Left kidney (tissue), 2 donors: ENCODE data around the gene FSTL3. TPM values are rescaled to one million over a fixed set of nuclear protein-coding genes. Genes with fewer than 3 reads are reported as not detected.

Source experiments
- DNase-seq: peaks from one replicate; pipeline ENCODE4 v3.0.0-alpha.2; 2013
- polyA plus RNA-seq: library from polyadenylated mRNA; unstranded; fragments of 120-200 nt; gene quantifications from one replicate; pipeline ENCODE4 v1.2.1, GENCODE V29; 2013; ENCODE audit not compliant: insufficient read length

The FSTL3 gene
- polyA plus RNA-seq, 1 donor = 15.2 TPM

DNA sequence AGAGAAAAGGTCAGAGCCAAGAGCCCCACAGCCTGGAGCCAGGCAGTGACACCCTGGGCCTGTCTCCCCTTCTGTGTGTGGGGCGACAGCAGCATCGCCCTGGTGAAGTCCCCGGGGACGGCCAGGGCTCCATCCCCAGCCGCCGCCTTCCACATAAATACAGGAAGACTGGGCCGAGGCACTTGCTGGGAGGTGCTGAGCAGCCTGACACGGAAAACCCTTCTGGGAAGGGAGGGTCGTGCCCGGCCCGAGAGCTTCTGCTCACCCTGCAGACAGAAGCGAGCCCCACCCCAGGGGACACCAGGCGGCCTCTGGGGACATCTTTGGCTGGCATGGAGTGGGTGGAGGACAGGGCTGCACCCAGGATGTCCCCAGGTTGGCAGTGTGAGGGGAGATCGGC, 31.4 kb upstream of the FSTL3 start:
- no peak for DNase-seq

DNA sequence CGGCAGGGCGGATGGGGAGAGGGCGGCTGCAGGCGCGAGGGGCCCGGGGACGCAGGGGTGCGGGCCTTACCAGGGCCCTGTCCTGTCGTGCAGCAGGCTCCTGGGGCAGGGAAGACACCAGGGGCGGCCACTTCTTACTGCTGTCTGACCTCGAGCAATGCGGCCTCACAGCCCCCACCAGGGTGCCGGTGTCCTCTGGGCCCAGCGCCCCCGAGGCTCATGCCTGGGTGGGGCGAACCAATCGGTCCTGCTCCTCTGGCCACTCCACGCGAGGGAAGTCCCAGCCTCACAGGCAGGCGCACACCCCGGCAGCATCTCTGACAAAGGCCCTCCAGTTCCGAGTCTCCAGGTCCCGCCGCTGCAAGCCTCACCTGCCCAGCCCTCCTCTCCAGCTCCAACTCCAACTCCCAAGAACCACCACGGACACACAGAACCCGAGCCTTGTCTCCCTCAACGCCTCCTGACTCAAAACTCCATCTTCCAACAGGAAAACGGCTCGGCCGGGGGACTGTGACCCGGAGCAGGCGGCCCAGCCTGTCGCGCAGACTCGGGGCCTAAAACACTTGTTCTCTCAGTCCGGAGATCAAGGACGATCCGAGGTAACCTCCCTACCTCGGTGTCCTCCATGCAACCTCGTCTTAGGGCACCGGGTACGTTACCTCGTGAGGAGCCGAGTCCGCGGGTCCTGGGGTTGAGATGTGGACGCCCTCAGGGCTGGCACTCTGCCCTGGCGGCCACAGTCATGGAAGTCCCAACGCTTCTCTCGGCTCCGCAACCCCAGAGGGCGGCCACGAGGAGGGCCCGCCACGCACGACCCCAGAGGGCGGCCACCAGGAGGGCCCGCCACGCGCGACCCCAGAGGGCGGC, 30.0 kb upstream of the FSTL3 start:
- DNase-seq = no peak

DNA sequence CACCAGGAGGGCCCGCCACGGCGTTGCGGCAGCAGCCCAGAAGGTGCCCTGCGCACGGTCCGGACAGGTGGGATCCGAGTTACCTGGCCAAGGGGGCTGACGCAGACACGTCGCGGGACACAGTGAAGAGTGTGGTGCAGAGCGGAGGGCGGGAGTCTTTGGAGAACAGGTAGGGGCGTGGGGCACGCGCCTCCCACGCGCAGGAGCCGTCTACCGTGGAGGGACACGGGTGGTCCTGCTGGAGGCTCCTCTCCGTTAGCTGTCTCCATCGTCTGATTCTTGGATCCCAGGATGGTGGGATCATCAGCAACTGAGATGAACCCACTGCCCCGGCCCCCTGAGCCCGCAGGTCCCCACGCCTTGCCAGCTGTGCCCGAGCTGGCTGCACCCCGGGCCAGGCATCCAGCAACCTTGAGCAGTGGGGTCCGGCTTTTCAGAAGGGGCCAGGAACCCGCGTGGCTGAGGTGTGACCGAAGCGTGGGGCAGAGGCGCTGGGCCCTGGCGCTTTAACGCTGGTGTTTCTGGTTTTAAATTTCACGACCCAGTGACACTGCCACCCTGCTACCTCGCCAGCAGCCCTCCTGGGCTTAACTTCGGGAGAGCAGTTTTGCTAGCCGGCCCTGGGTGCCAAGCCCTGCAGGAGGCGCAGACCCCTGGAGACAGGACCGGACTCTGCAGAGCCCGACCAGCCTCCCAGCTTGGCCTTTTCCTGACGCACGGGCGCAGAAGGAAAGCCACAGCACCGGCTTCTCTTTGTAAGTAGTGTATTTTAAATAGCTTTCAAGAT, 29.2 kb upstream of the FSTL3 start:
- no peak for DNase-seq

DNA sequence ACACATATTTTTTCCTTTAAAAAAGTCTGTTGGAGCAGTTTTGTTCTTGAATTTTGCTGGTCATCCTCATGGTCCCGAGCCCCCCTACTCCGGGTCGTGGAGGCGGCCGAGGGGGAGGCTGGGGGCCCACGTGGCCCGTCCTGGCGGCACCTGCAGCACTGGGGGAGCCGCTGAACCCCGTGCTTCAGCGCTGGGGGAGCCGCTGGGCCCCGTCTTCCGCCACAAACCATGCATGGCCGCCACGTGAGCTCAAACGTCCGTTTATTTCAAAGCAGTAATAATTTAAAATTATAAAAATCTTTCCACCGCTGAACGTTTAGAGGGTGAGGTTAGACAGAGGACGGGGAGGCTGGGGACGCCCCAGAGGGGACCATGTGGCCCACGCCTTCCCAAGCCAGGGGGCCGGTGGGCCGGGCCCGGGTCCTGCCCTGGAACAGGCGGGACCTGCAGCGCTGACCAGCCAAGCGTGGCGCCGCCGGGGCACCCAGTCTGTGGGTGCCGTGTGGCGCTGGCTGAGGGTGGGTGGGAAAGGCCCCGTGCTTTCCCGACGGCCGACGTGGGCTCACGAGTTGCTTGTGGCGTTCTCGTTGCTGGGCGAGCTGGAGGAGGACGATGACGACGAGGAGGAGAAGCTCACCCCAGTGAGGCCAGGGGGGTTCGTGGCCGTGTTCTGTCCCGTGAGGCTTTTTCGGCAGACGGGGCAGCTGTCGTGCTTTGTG, 28.5 kb upstream of the FSTL3 start:
- DNase-seq = no peak

DNA sequence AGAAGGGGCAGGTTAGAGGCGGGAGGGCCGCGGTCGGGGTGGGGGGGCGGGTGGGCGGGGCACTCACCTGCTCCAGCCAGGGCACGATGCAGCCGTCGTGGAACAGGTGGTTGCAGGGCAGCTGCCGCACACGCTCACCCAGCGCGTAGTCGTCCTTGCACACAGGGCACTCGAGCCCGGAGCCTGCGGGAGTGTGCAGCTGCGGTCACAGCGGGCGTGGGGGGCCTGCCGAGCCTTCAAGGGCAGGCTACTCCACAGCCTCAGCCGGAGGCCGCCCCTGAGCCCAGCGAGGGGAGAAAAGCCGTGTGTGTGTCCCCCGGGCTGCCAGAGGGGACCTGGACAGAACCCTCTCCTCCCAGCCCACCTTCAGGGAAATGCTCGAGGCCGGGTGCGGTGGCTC, 27.9 kb upstream of the FSTL3 start:
- no peak for DNase-seq

DNA sequence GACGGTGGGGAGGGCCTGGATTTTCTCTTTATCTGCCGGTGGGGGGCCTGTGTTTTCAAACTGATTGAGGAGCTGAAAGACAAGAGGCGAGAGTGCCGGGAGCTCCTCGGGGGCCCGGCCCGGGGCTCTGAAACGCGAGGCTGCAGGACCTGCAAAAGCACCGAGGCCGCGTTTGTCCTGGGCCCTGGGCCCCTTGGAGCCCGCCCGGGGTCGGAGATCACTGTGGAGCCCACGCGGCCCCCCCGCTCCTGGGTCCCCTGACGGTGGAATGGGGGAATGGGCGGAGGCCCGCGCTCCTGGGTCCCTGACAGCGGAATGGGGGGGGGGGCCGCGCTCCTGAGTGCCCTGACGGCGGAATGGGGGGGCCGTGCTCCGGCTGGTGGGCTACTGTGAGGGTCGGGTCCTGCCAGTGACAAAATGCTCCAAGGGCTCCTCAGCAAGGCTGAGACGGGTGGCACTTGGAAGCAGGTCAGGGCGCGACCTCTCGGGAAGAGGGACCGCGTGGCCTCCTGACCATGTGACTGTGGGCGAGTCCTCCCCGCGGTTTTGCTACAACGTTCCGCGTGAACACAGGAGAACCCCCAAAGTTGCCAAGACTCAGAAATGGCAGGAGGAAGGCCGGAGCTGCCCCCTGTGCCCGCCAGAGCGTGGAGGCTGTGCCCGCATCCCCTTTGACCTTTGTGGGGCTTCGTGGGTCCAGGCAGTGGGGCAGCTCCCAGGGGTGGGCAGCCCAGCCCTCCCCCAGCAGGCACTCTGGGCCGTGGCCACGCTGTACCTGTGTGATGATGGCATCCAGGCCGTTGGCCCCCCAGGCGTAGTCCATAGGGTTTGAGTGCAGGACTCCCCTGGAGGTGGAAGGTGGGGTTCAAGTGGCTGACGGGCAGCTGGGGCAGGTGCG, 27.0 kb upstream of the FSTL3 start:
- no peak for DNase-seq

DNA sequence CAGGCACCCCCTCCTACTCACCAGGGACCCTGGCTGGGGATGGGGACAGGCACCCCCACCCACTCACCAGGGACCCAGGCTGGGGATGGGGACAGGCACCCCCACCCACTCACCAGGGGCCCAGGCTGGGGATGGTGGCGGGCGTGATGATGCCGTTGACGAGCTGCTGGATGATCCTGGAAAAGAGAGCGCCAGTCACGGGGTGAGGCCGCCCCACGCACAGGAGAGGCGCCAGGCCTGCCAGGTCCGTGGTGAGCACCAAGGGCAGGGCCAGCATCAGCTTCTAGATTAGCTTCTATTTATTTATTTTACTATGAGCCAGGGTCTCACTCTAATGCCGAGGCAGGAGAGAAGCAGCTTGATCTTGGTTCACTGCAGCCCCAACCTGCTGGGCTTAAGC, 26.1 kb upstream of the FSTL3 start:
- no peak for DNase-seq

DNA sequence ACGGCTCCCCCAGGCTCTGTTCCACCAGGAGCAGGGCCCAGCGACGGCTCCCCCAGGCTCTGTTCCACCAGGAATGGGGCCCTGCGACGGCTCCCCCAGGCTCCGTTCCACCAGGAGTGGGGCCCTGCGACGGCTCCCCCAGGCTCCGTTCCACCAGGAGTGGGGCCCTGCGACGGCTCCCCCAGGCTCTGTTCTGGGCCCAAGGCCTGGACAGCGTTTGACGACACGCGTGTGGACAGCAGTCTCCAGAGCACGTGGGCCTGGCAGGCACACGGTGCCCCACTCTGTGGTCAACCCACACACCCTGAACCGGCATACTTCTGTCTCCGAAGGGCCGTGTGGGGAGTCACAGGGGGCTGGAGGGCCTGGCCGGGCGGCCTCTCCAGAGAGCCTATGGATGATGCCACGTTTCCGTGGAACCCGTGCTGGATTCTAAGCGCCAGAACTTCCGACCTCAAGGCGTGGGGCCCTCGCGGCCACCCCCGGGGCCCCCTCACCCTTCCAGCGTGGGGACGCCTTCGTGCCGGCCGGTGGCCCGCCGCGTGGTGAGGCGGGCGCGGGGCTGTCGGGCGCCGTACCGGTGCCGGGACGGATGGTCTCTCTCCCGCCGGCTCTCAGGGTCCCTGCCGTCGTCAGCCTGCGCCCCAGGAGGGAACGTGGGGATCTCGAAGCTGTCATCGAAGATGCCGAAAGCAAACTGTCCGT, 24.9 kb upstream of the FSTL3 start:
- no peak for DNase-seq

DNA sequence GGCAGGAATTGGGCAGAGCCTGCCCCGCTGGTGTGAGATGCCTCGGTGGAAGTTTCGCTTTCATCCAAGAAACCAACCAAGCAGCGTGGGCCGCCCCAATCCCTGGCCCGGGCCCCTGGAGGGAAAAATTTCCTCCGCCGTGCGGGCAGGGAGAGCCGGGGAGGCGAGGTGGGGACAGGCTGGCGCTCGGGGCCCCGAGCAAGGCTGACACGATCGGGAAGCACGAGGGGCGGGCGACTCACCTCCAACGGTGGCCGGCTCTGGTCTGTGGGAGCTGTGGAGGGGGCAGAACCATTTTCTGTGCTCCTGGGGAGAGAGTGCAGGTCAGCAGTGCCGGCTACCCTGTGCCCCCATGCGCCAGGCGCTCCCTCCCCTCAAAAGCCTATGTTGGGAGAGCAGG, 24.2 kb upstream of the FSTL3 start:
- no peak for DNase-seq

DNA sequence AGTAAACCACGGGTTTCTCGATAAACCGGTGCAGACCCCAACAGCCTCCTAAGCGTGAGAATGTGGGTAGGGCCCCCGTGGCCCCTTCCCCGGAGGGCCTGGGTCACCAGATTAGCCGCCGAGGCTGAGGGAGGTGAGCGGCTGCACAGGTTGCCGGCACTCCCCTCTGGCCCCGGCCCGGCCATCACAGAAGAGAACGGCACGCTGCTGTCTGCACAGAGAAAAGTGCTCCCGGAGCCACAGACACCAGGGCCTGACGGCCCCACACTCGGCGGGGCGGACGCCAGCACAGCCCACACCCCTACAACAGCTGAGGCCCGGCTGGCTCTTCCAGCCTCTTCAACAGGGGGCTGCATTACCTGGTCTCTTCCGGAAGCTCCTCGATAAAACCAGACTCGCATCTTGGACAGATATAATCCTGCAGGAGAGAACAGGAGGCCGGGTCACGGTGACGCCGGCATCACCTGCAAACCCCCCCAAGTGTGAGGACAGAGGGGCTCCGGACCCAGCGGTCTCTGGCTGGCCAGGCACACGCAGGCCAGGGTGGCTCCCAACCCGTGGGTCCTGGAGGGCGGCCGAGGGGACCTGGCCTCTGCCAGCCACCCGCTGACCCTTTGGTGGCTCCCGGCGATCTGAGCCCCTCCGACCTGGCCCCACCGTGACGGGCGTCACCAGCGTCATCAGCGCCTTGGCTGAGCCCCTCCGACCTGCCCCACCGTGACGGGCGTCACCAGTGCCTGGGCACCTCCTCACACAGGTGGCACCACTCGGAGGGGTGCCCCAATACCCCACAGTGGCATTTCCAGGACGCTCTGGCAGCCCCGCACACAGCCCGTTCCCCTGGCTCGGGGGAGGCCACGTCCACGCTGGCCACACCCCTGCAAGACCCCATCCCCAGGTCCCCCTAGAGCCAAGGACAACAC, 23.5 kb upstream of the FSTL3 start:
- DNase-seq = no peak

DNA sequence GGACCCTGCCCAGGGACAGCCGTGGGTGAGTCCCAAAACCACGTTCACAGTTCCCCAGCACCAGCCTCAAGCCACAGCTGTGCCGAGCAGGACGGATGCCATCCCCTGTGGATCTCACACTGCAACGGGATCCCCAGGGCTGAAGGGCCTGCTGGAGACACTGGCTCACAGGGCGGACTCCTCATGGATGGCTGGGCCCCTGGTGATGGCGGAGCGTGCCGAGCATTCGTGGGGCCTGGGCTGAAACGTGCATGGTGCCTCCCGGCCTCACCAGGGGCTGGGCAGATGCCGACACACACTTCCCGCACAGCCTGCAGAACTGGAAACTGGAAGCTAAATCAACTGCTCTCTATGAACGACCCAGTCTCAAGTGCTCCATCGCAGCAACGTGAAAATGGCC, 22.8 kb upstream of the FSTL3 start:
- no peak for DNase-seq

DNA sequence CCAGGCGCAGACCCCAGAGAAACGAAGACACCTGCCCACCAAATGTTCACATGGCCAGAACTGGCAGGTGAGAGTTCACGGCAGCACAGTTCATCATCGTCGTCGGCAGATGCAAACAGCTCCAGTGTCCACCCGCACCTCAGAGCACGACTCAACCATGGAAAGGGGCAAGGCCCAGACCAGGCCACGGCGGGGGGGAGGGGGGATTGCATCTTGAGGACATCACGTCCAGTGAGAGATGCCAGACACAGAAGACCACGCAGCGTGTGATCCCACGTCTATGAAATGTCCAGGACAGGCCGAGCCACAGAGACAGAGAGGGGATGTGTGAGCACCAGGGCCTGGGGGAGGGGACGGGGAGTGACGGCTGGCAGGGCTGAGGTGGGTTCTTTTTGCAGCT, 20.5 kb upstream of the FSTL3 start:
- no peak for DNase-seq

DNA sequence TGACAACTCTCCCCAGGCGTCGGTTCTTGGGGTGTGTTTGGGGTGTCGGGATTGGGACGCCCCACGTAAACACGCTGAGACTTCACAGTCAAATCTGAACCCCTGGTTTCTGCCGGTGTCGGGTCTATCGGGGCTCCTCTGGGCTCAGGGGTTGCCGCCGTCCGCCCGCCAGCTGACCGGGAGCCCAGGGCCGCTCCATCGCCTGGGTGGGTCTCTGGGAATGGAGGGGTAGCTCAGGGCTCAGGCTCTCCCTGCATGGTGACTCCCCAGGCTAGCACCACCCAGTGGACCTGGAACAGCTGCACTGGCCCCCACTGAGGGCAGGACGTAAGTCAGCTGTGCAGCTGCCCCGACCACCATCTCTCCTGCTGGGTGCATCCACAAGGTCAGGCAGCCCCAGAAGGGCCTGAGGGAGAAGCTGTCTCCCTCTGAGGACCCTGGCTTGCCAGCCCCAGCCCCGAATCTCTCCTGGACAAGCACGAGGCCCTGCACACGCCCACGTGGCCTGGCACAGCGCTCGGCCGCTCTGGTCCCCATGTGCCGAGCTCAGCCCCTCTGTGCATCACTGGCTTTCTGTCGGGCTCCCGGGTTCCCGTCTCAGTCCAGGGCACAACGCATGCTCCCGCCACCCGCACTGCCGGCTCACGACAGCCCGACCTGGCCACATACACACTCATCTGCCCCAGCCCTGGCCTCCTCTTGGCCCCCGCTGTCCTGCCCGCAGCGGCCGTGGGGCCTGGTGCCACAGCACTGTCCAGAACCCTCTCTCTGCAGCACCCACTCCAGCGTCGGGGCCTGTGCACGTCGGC, 19.2 kb upstream of the FSTL3 start:
- DNase-seq = no peak

DNA sequence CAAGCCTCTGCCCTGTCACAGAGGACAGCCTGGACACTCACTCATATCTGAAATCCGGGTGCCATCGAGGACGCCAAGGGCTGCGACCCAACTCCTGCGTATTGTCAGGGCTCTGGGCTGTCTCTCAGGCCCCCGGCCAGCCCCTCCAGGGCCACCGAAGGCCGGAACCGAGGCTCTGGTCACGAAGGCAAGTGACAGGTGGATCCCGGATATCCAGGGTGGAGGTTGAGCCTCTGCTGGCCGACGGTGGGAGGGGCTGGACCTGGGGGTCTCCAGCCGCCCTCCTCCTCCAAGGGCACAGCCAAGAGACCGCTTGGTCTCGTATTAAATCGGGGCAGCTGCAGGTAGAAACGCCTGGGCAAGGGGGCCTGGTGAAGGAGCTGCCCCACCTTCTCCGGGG, 18.6 kb upstream of the FSTL3 start:
- DNase-seq = no peak

DNA sequence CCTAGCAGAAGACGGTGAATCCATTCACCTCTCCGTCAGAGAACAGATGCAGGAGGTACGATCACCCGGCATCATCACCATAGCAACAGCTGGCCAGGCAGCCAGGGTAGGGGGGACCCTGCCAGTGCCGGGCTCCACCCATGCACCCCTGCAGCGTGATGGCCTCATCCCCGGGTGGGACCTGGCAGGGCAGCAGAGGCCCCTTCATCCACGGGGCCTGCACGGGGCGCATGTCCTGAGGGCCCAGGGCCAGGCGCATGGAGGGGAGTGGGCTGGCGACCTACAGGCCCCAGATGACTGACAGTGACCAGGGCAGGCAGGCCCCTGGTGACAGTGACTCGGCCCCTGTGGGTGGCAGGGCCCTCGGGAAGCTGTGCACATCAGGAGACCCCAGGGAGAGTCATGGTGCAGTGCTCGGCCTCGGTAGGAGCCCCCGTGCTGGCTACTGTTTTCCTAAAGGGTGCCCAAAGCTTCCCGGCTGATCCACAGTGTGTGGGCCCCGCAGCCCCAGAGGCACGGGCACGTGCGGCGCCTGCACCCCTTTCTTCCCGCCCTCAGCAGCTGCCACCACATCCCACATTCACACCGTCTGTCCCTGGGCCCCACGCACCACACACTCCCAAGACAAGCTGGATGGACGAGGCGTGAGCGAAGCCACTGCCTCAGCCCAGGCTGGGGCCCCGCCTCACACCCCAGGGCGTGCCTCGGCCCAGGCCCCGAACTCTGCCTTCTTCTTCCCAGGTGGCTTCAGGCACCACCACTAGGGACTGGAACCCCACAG, 17.9 kb upstream of the FSTL3 start:
- DNase-seq = no peak

DNA sequence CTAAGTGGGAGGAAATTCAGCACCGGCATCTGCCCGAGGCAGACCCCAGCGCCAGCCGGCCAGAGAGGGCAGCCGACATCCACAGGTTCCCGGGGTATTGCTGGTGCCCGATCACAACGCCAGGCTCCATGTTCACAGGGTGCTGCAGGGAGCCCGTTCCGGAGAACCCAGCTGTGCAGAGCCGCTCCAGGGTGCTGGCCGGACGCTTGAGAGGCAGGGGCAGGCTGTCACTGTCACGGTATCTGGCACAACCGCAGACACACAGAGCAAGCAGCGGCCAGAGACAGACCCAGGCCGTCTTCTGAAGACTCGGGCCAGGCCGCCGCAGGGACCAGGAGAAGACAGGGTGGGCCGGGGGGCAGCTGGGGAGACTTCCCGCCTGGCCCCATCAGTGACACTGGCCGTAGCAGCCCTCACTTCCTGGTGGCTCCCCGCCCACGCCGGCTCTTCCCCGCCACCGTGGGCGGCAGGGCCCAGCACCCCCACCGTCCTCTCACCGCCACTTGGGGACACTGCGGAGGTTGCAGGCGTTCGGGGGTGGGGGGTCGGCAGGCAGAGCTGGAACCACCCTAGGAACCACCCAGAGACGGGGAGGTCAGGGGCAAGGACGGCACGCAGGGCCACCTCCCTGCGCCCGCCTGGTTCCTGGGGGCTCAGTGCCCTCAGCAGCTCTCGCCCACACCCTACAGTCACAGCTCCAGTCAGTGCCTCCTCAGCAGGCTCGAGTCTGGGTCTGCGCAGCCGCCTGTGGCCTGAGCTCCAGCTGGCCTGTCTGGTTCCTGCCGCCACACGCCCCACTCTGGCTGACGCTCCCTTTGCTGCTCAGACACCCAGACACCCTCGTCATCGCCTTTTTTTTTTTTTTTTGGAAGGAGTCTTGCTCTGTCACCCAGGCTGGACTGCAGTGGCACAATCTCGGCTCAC, 17.0 kb upstream of the FSTL3 start:
- no peak for DNase-seq

DNA sequence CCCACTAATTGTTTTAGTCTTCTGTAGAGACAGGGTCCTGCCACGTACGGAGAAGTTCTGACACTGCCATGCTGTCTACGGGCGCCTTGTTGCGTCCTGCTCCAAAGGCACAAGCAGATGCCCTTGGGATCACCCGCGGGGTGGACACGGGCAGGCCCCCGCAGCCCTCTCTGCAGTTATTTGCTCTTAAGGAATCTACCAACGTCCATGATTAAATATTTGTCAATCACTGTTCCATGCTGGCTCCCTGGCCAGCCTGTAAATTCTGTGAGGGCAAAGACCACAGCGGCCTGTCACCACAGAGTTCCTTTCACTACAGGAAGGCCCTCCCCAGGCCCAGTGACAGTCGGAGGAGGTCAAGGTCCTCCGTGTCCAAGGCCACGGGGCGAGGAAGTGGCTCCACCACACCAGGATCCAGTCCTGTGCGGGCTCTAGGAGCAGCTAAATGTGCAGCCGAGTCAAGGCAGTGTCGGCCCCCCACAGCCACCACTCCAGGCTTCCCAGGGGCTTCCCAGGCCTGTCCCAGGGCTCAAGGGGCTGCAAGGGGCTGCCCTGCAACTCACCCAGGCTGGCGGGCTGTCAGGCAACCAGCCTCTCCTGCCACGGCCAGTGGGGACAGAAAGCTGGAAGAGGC, 15.3 kb upstream of the FSTL3 start:
- no peak for DNase-seq
